ENCODE results near the gene HDAC3.
A peak's percentile ranks its signal among the peaks of the same experiment; 100 is the strongest.

HDAC3 gene

DNA sequence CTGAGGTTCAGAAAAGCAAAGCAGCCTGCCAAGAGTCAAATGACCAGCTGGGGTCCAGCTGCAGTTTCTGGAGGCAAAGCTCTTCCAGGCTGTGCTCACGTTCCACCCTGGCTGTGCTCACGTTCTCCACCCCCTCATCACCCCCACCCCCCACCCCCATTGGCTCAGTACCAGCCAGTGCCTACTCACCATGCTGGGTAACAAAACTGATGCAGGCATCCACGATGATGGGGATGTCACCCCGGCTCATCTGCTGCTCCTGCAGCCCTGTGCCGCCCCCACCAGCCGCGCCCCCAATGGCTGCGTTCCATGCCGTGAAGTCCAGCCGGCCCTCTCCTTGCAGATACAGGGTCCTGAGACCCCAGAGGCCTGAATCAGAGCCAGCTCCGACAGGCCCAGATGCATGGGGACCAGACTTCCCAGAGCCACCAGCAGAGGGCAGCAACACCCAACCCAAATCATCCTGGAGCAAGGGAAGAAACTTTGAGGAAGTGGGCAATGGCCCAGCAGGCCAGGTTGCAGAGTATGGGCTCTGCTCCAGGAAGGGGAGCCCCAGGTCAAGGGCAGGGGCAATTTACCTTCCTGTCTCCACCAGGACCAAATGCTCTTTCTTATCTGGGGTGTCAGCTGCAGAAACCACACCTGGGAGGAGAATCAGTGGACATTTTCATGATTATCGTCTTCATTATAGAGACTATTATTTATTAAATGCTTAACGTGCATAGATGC, 28.2 kb upstream of the HDAC3 start:
- H3K27me3 ChIP-seq (replicated peaks): no peaks in the 10 kb centered on the region
- H3K27ac ChIP-seq: no peak overlapping the region
- DNase-seq: peak; percentile 54
- H3K4me3 ChIP-seq (ENCODE audit: low read depth, low read length): no peak overlapping the region
- TF ChIP-seq, protein P1, sequence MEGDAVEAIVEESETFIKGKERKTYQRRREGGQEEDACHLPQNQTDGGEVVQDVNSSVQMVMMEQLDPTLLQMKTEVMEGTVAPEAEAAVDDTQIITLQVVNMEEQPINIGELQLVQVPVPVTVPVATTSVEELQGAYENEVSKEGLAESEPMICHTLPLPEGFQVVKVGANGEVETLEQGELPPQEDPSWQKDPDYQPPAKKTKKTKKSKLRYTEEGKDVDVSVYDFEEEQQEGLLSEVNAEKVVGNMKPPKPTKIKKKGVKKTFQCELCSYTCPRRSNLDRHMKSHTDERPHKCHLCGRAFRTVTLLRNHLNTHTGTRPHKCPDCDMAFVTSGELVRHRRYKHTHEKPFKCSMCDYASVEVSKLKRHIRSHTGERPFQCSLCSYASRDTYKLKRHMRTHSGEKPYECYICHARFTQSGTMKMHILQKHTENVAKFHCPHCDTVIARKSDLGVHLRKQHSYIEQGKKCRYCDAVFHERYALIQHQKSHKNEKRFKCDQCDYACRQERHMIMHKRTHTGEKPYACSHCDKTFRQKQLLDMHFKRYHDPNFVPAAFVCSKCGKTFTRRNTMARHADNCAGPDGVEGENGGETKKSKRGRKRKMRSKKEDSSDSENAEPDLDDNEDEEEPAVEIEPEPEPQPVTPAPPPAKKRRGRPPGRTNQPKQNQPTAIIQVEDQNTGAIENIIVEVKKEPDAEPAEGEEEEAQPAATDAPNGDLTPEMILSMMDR (IDR thresholded peaks at IDR 0.05; ENCODE audit: low read depth, low read length, missing control alignments): peak; percentile 97
- peaks cover 20% of the 10 kb centered on the region for H3K36me3 ChIP-seq (replicated peaks)
- in situ Hi-C loops (cut with HindIII; ENCODE audit: low pct_ligation_motif_present, low sequenced_read_pairs): no loop called here

DNA sequence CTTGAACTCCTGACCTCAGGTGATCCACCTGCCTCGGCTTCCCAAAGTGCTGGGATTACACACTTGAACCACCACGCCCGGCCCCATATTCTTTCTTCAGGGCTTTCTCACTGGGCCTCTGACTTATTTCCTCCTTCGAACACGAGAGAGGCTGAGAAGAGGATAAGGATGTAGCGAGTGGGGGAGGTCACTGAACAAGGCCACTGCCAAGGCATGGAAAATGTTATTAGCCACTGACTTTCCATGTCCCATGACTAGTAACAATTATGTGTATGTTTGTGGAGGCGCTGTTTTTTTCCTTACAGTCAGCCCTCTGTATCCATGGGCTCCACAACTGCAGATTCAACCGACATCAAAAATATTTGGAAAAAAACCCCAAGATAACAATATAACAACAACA, 26.9 kb upstream of the HDAC3 start:
- no peak for DNase-seq
- in situ Hi-C loops (cut with HindIII; ENCODE audit: low pct_ligation_motif_present, low sequenced_read_pairs): no loop called here
- no peak overlapping the region for H3K4me3 ChIP-seq (ENCODE audit: low read depth, low read length)
- H3K27ac ChIP-seq: no peak overlapping the region
- H3K27me3 ChIP-seq (replicated peaks): no peaks in the 10 kb centered on the region
- TF ChIP-seq, protein P1 (IDR thresholded peaks at IDR 0.05; ENCODE audit: low read depth, low read length, missing control alignments): no peak
- peaks cover 15% of the 10 kb centered on the region for H3K36me3 ChIP-seq (replicated peaks)

DNA sequence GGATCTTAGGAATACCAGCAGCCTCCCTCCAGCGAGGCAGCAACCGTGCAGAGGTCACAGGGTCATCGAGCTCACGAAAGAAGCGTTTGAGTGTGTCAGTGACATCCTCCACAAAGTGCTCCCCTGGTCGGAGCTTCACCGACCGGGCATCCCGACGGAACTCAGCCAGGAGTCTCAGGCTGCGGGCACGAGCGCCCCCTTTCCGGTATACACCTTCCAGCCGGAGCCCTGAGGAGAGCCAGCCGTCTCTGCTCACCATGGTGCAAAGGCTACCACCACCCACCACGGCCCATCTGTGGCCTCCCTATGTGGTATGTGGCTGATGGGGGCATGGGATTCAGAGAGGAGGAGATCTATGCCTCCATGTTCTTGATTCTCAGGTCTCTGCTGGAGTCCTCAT, 25.4 kb upstream of the HDAC3 start:
- Histone ChIP-seq H3K27ac (no peak overlapping the region), H3K4me3 (ENCODE audit: low read depth, low read length) (no peak overlapping the region), H3K36me3 (replicated peaks) (peaks cover 15% of the 10 kb centered on the region), H3K27me3 (replicated peaks) (no peaks in the 10 kb centered on the region)
- TF ChIP-seq, protein P1 (IDR thresholded peaks at IDR 0.05; ENCODE audit: low read depth, low read length, missing control alignments): no peak
- no peak for DNase-seq
- in situ Hi-C loops (cut with HindIII; ENCODE audit: low pct_ligation_motif_present, low sequenced_read_pairs): no loop called here

DNA sequence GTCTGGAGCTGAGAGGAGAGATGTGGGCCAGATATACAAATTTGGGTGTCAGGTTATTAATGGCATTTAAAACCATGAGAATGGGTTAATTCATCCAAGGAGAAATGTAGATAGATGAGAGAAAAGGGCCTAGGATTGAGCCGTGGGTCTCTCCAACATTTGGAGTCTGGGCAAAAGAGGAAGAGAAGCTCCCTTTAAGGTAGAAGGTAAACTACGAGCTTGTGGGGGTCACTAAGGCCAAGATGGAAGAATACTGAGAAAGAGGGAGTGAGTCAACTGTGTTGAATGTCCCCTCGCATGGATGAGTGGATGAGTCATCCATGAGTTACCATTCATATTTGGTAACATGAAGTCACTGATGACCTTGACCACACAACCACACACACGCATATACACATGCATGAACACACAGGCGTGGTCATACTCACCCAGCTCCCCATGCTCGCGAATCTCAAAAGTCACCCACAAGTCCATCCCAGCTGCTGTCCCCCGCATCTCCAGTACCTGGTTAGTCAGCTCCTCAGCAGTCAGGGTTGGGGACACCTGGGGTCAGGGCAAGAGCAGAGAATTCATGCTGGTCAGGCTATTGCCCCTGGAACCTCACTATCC, 21.4 kb upstream of the HDAC3 start:
- Histone ChIP-seq H3K27me3 (replicated peaks) (no peaks in the 10 kb centered on the region), H3K27ac (peak overlapping the region; percentile 60), H3K36me3 (replicated peaks) (peaks cover 22% of the 10 kb centered on the region), H3K4me3 (ENCODE audit: low read depth, low read length) (no peak overlapping the region)
- TF ChIP-seq, protein P1 (IDR thresholded peaks at IDR 0.05; ENCODE audit: low read depth, low read length, missing control alignments): no peak
- in situ Hi-C loops (cut with HindIII; ENCODE audit: low pct_ligation_motif_present, low sequenced_read_pairs): no loop called here
- DNase-seq: peak; percentile 95

DNA sequence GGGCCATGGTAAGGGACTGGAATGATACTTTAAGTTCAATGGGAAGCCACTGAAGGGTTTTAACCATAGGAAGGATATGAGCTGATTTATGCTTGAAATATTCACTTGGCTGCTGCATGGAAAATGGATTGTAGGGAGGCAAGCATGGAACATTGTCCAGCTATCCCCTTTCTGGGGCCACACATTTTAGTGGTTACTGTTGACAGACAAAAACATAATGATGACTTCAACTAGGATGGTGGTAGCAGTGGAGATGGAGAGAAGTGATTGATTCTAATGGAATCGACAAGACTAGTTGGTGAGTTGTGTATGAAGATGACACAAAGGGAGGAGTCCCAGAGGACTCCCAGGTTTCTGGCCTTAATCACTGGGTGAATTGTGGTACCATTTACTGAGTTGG, 20.8 kb upstream of the HDAC3 start:
- no peak overlapping the region for H3K27ac ChIP-seq

More for the DNA sequence above, 20.8 kb upstream of the HDAC3 start:
- DNase-seq: no peak
- TF ChIP-seq, protein P1 (IDR thresholded peaks at IDR 0.05; ENCODE audit: low read depth, low read length, missing control alignments): no peak
- H3K4me3 ChIP-seq (ENCODE audit: low read depth, low read length): no peak overlapping the region
- in situ Hi-C loops (cut with HindIII; ENCODE audit: low pct_ligation_motif_present, low sequenced_read_pairs): no loop called here
- H3K27me3 ChIP-seq (replicated peaks): no peaks in the 10 kb centered on the region
- H3K36me3 ChIP-seq (replicated peaks): peaks cover 22% of the 10 kb centered on the region

Data from brain microvascular endothelial cell (primary cell).